NCI-H524 (cell line): ENCODE data around the gene SBNO1.
A peak's percentile ranks its signal among the peaks of the same experiment; 100 is the strongest.

Experiments
- DNase-seq, 2 experiments: peaks; one replicate each; lab custom pipeline; 2025; lab: John Stamatoyannopoulos, UW

Gene SBNO1

GRCh38 chr12:123270214-123271000 is 94.2 kb downstream of the SBNO1 start:
- DNase-seq, result peak in 1 of 2 experiments; percentile 33

- no peak for DNase-seq
Observed at GRCh38 chr12:123269896-123270213, 94.8 kb downstream of the SBNO1 start.

DNA sequence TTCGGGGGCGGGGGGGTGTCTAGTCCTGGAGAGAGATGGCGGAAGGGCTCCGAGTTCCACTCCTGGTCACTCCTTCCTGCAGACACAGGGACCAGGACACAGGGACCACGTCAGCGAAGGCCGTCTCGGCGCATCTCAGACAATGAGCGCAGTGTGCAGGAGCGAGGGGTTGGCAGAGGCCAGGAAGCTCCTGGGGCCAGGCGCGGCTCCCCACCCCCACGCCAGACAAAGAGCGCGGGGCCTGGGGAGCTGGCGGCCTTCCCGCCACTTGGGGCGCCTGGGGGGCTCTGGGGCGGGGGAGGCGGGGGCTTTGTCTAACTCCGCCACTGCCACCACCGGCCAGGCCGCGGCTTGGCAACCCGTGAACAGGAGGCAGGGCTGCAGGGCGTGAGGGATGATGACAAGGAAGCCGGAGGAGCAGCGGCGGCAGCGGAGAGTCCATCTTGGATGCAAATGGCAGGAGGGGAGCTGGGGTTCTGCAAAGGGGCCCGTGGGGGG is 95.2 kb downstream of the SBNO1 start:
- DNase-seq, result peak; percentile 50 to 70

GRCh38 chr12:123268850-123269249 is 95.8 kb downstream of the SBNO1 start:
- DNase-seq, result no peak

- DNase-seq, result peak; percentile 83 to 91
Observed at GRCh38 chr12:123267991-123268843, 96.4 kb downstream of the SBNO1 start.

GRCh38 chr12:123267335-123267920 is 97.2 kb downstream of the SBNO1 start:
- DNase-seq, result peak in 1 of 2 experiments; percentile 22

GRCh38 chr12:123266679-123267277 is 97.9 kb downstream of the SBNO1 start:
- DNase-seq, result no peak

DNA sequence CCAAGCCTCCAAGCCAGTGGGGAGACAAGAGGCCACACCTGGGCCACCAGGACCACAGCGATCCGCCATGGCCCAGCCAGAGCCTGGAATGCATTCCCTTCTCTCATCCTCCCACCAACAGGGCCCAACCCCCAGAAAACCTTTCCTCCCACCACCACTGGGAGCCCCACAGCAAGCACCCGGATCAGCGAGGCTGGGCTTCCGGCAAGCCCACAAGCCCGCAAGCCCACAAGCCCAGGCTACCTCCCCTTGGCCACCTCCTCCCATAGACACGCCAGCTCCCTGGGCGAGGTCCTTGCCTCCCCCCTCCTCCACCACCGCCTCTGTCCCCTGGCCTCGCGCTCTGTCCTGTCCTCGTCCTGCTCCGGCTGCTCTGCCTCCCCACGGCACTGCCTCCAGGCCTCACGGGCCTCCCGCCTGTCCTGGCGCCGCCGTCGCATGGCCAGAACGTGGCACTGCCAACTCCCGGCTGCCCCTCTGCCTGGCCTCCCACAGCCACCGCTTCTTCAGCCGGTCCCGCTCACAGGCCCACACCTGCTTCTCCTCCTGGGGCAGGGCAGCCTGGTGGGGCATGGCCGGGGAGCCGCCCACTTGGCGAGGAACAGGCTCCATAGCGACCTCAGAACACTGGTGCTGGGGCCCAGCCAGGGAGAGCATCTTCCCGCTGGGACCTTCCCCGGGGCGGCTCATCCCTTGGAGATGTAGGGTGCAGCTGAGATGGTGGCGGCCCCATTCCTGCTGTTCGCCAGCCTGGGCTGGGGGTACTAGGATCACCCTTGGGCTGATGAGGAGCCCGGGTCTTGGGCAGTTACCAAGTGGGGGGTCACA is 98.6 kb downstream of the SBNO1 start:
- no peak for DNase-seq

DNA sequence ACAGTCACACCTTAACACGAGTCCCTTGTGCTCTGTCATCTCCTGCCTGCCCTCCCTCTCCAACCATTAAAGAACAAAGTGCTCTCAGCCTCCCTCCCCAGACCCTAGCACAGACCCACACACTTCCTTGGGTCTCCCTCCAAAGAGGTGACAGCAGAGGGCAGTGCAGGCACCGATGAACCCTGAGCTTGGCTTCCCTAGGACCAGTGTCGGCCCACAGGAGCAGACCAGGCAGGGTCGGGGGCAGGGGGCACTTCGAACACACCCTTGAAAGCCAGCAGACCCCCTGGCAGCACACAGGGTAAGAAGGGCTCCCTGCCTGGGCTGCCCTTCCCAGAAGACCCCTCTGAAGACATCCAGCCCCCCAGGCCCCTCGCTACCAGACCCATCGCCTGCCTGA is 100.0 kb downstream of the SBNO1 start:
- peak in 1 of 2 experiments; percentile 18 for DNase-seq

GRCh38 chr12:123263196-123263817 is 101.3 kb downstream of the SBNO1 start:
- no peak for DNase-seq

- DNase-seq, result no peak
Observed at GRCh38 chr12:123261196-123261595, 103.5 kb downstream of the SBNO1 start.

DNA sequence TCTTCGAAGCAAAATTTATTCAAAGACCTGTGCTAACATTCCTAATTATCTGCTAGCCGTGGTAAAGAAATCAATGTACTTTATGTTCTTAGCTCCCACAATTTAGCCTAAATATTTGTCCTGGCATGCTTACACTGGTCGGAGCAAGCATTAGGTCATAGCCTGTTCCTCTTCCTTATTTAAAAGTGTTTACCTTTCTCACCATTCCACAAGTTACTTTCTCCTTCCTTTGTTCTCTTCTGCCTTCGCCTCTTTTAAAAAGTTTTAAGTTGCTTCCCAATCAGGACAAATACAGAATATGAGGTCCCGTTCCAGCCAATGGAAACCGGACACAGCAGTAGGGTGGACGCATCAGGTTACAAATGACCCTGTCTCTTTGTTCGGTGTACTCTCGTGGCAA is 104.6 kb downstream of the SBNO1 start:
- DNase-seq, result no peak

DNA sequence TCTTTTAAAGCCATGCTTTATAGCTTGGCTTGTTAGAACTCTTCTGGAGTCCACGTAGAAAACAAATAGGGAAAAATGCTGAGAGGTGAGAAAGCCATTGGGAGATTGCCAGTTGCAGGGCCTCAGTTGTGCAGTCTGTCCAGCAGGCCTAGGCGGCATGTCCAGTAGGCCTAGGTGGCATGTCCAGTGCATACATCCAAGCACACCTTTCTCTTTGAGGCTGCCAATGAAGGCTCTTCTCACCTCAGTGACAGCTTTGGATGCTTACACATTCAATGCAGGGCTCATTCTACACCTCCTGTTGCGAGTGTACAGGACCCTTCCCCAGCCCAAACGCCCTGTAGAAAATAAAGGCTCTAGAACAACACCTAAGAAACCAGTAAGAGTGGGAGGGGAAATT is 106.1 kb downstream of the SBNO1 start:
- DNase-seq, result no peak

GRCh38 chr12:123254853-123255446 is 109.7 kb downstream of the SBNO1 start:
- no peak for DNase-seq

- peak in 1 of 2 experiments; percentile 91 for DNase-seq
Observed at GRCh38 chr12:123253641-123254459, 110.8 kb downstream of the SBNO1 start.

- DNase-seq, result peak; percentile 9 to 62
Observed at GRCh38 chr12:123252365-123252764, 112.3 kb downstream of the SBNO1 start.

DNA sequence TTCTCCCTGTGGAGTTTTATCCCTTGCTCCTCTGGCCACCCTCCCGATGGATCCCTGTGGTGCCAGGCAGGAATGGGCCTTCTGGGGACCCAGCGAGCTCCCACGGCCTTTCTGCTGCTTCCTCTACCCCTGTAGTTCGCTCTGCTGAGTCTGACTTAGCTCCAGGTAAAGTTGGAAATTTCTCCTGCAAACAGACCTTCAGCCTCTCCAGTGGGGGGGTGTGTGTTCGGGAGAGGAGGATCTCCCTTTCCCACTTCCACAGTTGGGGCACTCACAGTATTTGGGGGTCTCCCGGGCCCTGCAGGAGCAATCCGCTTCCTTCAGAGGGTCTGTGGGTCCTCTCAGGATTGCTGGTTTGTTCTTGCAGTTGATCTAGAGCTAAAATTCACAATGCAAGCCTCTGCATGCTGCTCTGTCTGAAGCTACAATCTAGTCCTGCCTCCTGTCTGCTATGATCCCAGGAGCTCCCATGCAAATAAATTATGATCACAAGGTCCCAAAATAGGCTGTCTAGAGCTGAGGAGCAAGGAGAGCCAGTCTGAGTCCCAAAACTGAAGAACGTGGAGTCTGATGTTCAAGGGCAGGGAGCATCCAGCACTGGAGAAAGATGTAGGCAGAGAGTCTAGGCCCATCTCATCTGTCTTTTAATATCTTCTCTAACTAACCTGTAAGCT is 113.1 kb downstream of the SBNO1 start:
- no peak for DNase-seq

DNA sequence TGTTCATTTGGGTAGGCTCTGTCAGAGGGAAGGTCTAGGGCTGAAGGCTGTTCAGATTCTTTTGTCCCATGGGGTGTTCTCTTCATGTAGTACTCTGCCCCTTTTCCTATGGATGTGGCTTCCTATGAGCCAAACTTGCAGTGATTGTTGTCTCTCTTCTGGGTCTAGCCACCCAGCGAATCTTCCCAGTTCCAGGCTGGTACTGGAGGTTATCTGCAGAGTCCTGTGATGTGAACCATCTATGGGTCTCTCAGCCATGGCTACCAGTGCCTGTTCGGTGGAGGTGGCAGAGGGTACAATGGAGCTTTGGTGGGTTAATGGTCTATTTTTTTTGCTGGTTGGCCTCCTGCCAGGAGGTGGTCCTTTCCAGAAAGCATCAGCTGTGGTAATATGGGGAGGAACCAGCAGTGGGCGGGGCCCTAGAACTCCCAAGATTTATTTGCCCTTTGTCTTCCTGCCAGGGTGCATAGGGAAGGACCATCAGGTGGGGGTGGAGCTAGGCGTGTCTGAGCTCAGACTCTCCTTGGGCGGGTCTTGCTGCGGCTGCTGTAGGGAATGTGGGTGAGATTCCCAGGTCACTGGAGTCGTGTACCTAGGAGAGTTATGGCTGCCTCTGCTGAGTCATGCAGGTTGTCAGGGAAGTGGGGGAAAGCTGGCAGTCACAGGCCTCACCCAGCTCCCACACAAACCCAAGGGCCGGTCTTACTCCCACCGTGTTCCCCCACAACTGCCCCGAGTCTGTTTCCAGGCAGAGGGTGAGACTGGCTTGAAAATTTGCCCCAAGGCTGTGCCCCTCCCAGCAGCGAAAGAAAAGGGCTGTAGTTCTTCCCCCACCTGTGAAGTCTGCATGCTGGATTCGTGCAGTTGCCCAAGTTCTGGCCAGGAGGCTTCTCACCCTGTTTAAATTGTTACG is 113.9 kb downstream of the SBNO1 start:
- peak in 1 of 2 experiments; percentile 14 for DNase-seq
